ENCODE data around the gene DNAJB9. TPM values are rescaled to one million over a fixed set of nuclear protein-coding genes. Genes with fewer than 3 reads are reported as not detected.

The DNAJB9 gene
- total and polyA plus RNA-seq, 10 of the 15 experiments (the other 5 are each of a cell fraction or from before 2014, with no cell fraction given), result 4.5 to 20.9 (median 8.8) TPM

- 68% methylated on average over 4 of the region's 4 CpGs for WGBS (ENCODE audit: insufficient coverage, insufficient replicate concordance, low lambda C conversion rate, missing lambda C conversion rate)
- Histone ChIP-seq H3K27me3 (replicated peaks in 1 of 2; ENCODE audit: control insufficient read depth in 2 of 2, insufficient read depth in 2 of 2, low read length in 1 of 2) (peaks cover 0 to 2% of the 10 kb centered on the region in 2 experiments; a peak in 1 of 4 replicates), H3K36me3 (ENCODE audit: control insufficient read depth in 2 of 2, insufficient read depth in 2 of 2, low read length in 1 of 2) (no peaks in the 10 kb centered on the region), H2AFZ (ENCODE audit: control insufficient read depth, low read depth, low read length) (no peak overlapping the region), H3K9me3 (replicated peaks; ENCODE audit: control insufficient read depth, insufficient read depth, low read length) (no peaks in the 10 kb centered on the region), H3K79me2 (ENCODE audit: control insufficient read depth, insufficient read depth, low read length) (no peaks in the 10 kb centered on the region), H3K4me1 (ENCODE audit: control insufficient read depth, insufficient read depth, low read length) (no peaks in the 10 kb centered on the region), H3K4me3 (no peak overlapping the region), H3K27ac (ENCODE audit: control insufficient read depth, insufficient read depth) (no peak overlapping the region), H3K9ac (ENCODE audit: control insufficient read depth, insufficient read depth, low read length) (no peak overlapping the region), H3K4me2 (ENCODE audit: control insufficient read depth, insufficient read depth) (no peak overlapping the region), H4K20me1 (ENCODE audit: control insufficient read depth, insufficient read depth) (no peaks in the 10 kb centered on the region)
- ChIA-PET SMC1A (ENCODE audit: uncharacterized antibody, unreplicated experiment) (no interaction called here), CTCF (no interaction called here), POLR2A (no interaction called here), RAD21 (ENCODE audit: unreplicated experiment) (no interaction called here)
- intact Hi-C loops (cut with micrococcal nuclease; ENCODE audit: unreplicated experiment) (no loop called here), in situ Hi-C loops (cut with MboI) (no loop called here)
- DNase-seq (ENCODE audit: low read depth, low spot score), result no peak
- ATAC-seq, result no peak
- TF ChIP-seq TCF3 (IDR thresholded peaks at IDR 0.05; ENCODE audit: borderline replicate concordance, insufficient read depth, low read depth, low read length) (no peak), MTA2 (IDR thresholded peaks at IDR 0.05; ENCODE audit: low read depth) (no peak), ATF3 (IDR thresholded peaks at IDR 0.05; ENCODE audit: borderline replicate concordance, extremely low read depth, low read depth, low read length) (no peak), MEF2A (IDR thresholded peaks at IDR 0.05; ENCODE audit: insufficient read depth, low read depth, low read length) (no peak), BRCA1 (IDR thresholded peaks at IDR 0.05; ENCODE audit: low read depth, low read length) (no peak), E2F8 (IDR thresholded peaks at IDR 0.05; ENCODE audit: low read depth, partially characterized antibody) (no peak), PML (IDR thresholded peaks at IDR 0.05; ENCODE audit: low read length) (no peak), FOXK2 (IDR thresholded peaks at IDR 0.05) (no peak)
- no peak for FAIRE-seq
- BruUV-seq (replicated peaks), result no TSS peak
These were observed 26.9 kb downstream of the DNAJB9 start for GRCh38 chr7:108596560-108596959.
